ENCODE measurements around the gene APOBEC4.
"Not testable (repeated sequence)": the region's sequence is repeated elsewhere in the genome, so short reads cannot be mapped to it uniquely, and the experiment has no call there.

The APOBEC4 gene

GRCh38 chr1:183652547-183653461 is at the start of gene APOBEC4:
TSS of gene APOBEC4 (minus strand) at chr1:183653316. CDS start at chr1:183648781, 4,535 bp downstream.
- peak; percentile 72 for DNase-seq (ENCODE audit: low spot score)

GRCh38 chr1:183702813-183703198 is 49.7 kb upstream of the APOBEC4 start:
- no peak for DNase-seq (ENCODE audit: low spot score)

GRCh38 chr1:183702087-183702812 is 49.1 kb upstream of the APOBEC4 start:
- no peak for DNase-seq (ENCODE audit: low spot score)

- no peak for DNase-seq (ENCODE audit: low spot score)
These were observed 46.6 kb upstream of the APOBEC4 start for GRCh38 chr1:183699616-183700160.

GRCh38 chr1:183697814-183698590 is 44.9 kb upstream of the APOBEC4 start:
- no peak for DNase-seq (ENCODE audit: low spot score)

GRCh38 chr1:183696981-183697380 is 43.9 kb upstream of the APOBEC4 start:
- no peak for DNase-seq (ENCODE audit: low spot score)

GRCh38 chr1:183694755-183695154 is 41.6 kb upstream of the APOBEC4 start:
- DNase-seq (ENCODE audit: low spot score) = no peak

- DNase-seq (ENCODE audit: low spot score) = no peak
These were observed 41.0 kb upstream of the APOBEC4 start for GRCh38 chr1:183694066-183694465.

- DNase-seq (ENCODE audit: low spot score) = no peak
These were observed 40.4 kb upstream of the APOBEC4 start for GRCh38 chr1:183693521-183693920.

- DNase-seq (ENCODE audit: low spot score) = peak; percentile 23
These were observed 36.7 kb upstream of the APOBEC4 start for GRCh38 chr1:183689762-183690204.

- no peak for DNase-seq (ENCODE audit: low spot score)
These were observed 35.4 kb upstream of the APOBEC4 start for GRCh38 chr1:183688341-183689060.

- no peak for DNase-seq (ENCODE audit: low spot score)
These were observed 34.6 kb upstream of the APOBEC4 start for GRCh38 chr1:183687546-183688304.

GRCh38 chr1:183686229-183686628 is 33.1 kb upstream of the APOBEC4 start:
- no peak for DNase-seq (ENCODE audit: low spot score)

- peak; percentile 87 for DNase-seq (ENCODE audit: low spot score)
These were observed 32.1 kb upstream of the APOBEC4 start for GRCh38 chr1:183685112-183685713.

- DNase-seq (ENCODE audit: low spot score) = not testable (repeated sequence)
These were observed 26.2 kb upstream of the APOBEC4 start for GRCh38 chr1:183679363-183679762.

GRCh38 chr1:183678819-183679218 is 25.7 kb upstream of the APOBEC4 start:
- no peak for DNase-seq (ENCODE audit: low spot score)

- no peak for DNase-seq (ENCODE audit: low spot score)
These were observed 23.6 kb upstream of the APOBEC4 start for GRCh38 chr1:183676586-183677189.

GRCh38 chr1:183675883-183676585 is 22.9 kb upstream of the APOBEC4 start:
- no peak for DNase-seq (ENCODE audit: low spot score)

GRCh38 chr1:183675381-183675780 is 22.3 kb upstream of the APOBEC4 start:
- DNase-seq (ENCODE audit: low spot score) = no peak
